Prostate gland (tissue), 2 donors: ENCODE data around the gene WNK2. TPM values are rescaled to one million over a fixed set of nuclear protein-coding genes. Genes with fewer than 3 reads are reported as not detected.

Source experiments
- DNase-seq: peaks from one replicate; pipeline ENCODE4 v3.0.0-alpha.2; 2019; ENCODE audit warnings: low spot score
- H3K27ac ChIP-seq, 2 donors: fragments of 200-600 bp; sonication (generic); 2 replicates each; pipeline ENCODE4 v1.5.1; 2017 to 2019
- H3K27me3 ChIP-seq: fragments of 200-600 bp; sonication (generic); replicated peaks from 2 replicates; pipeline ENCODE4 v1.5.1; 2019; ENCODE audit not compliant: insufficient read depth
- H3K36me3 ChIP-seq, 2 donors: fragments of 200-600 bp; sonication (generic); 1 replicate in 1 of 2; 2 replicates in 1 of 2; pipeline versions ENCODE4 v1.5.1 to v1.8.1; 2017 to 2019
- H3K4me1 ChIP-seq: fragments of 200-600 bp; sonication (generic); replicated peaks from 2 replicates; pipeline ENCODE4 v1.5.1; 2019
- H3K4me3 ChIP-seq, 2 donors: fragments of 200-600 bp; sonication (generic); 2 replicates each; pipeline ENCODE4 v1.5.1; 2017 to 2019
- H3K9me3 ChIP-seq: fragments of 200-600 bp; sonication (generic); 2 replicates; pipeline ENCODE4 v1.5.1; 2017
- CTCF ChIP-seq, 4 experiments: fragments of 200-600 bp in 2 of 4; fragments of 450-650 bp in 2 of 4; sonication (generic) in 2 of 4; IDR thresholded peaks; 1 replicate in 3 of 4; 2 replicates in 1 of 4; pipeline ENCODE4 v1.5.1; 2016 to 2019; ENCODE audit warnings: antibody characterized with exemption in 4 of 4, mild to moderate bottlenecking in 2 of 4, moderate library complexity in 2 of 4
- POLR2A ChIP-seq: fragments of 450-650 bp; IDR thresholded peaks from one replicate; pipeline ENCODE4 v1.6.1; 2016; ENCODE audit warnings: antibody characterized with exemption, mild to moderate bottlenecking
- POLR2AphosphoS5 ChIP-seq: sonication (generic); formaldehyde crosslinking; IDR thresholded peaks from one replicate; pipeline ENCODE4 v1.6.1; 2017; ENCODE audit warnings: antibody characterized with exemption
- WGBS: methylation state at CpG from one replicate; pipeline ENCODE4 v1.1.5; 2018; 5-methylcytosine and 5-hydroxymethylcytosine counted together
- intact Hi-C: fragments of 100-400 bp; cut with DNase I; formaldehyde crosslinking; loops from one replicate; pipeline ENCODE4 v1.14.2; 2022
- total RNA-seq, 2 donors: library from RNA; depleted of rRNA; stranded (reverse); fragments of >200 nt; gene quantifications; one replicate each; pipeline ENCODE4 v1.1.0, GENCODE V29; 2016

Gene WNK2
- total RNA-seq, 2 donors from 2014 or later: 77.9 to 136 TPM

GRCh38 chr9:93191354-93191660 is 7.4 kb downstream of the WNK2 start:
- TF ChIP-seq POLR2AphosphoS5 (no peak), POLR2A (no peak), CTCF (IDR thresholded peaks at IDR 0.05) (no peak)
- H3K4me1 ChIP-seq: peaks cover 24% of the 10 kb centered on the region
- H3K4me3 ChIP-seq: no peak overlapping the region
- H3K9me3 ChIP-seq: no peaks in the 10 kb centered on the region
- no peaks in the 10 kb centered on the region for H3K27me3 ChIP-seq
- H3K27ac ChIP-seq: no peak overlapping the region
- intact Hi-C loops: no loop called here
- WGBS: 90% methylated on average over 5 of the region's 5 CpGs
- no peak for DNase-seq
- no peaks in the 10 kb centered on the region for H3K36me3 ChIP-seq

- no peak for TF ChIP-seq CTCF (IDR thresholded peaks at IDR 0.05)
- TF ChIP-seq POLR2A: no peak
- TF ChIP-seq POLR2AphosphoS5: no peak
- intact Hi-C loops: no loop called here
- peaks cover 15% of the 10 kb centered on the region for H3K4me1 ChIP-seq
- H3K27ac ChIP-seq: no peak overlapping the region
- no peaks in the 10 kb centered on the region for H3K27me3 ChIP-seq
- no peak for DNase-seq
- no peak overlapping the region for H3K4me3 ChIP-seq
- no peaks in the 10 kb centered on the region for H3K36me3 ChIP-seq
- 78% methylated on average over 9 of the region's 11 CpGs for WGBS
- no peaks in the 10 kb centered on the region for H3K9me3 ChIP-seq
Measured at GRCh38 chr9:93192721-93193387, 8.9 kb downstream of the WNK2 start.

- Histone ChIP-seq H3K36me3 (no peaks in the 10 kb centered on the region), H3K27ac (peak overlapping the region; percentile 6 to 14), H3K4me3 (no peak overlapping the region), H3K4me1 (peaks cover 15% of the 10 kb centered on the region), H3K9me3 (no peaks in the 10 kb centered on the region), H3K27me3 (no peaks in the 10 kb centered on the region)
- WGBS: 39% methylated on average over 12 of the region's 12 CpGs
- intact Hi-C loops: no loop called here
- peak; percentile 46 for DNase-seq
- no peak for TF ChIP-seq POLR2A
- TF ChIP-seq POLR2AphosphoS5: peak; percentile 29
- TF ChIP-seq CTCF (IDR thresholded peaks at IDR 0.05): peak in 2 of 4 experiments; percentile 33 to 34
Measured at GRCh38 chr9:93193388-93194220, 9.7 kb downstream of the WNK2 start.

GRCh38 chr9:93194221-93194625 is 10.3 kb downstream of the WNK2 start:
- 47% methylated on average over 1 of the region's 1 CpG for WGBS
- H3K4me1 ChIP-seq: peaks cover 15% of the 10 kb centered on the region

More at GRCh38 chr9:93194221-93194625, 10.3 kb downstream of the WNK2 start:
- Histone ChIP-seq H3K27ac (peak overlapping the region; percentile 6 to 14), H3K4me3 (no peak overlapping the region), H3K36me3 (no peaks in the 10 kb centered on the region), H3K27me3 (no peaks in the 10 kb centered on the region), H3K9me3 (no peaks in the 10 kb centered on the region)
- no peak for TF ChIP-seq CTCF (IDR thresholded peaks at IDR 0.05)
- TF ChIP-seq POLR2A: no peak
- no peak for TF ChIP-seq POLR2AphosphoS5
- DNase-seq: no peak
- intact Hi-C loops: no loop called here
